Panc1 (cell line): ENCODE results near the gene DCAF16.

Experiments
- CTCF ChIP-seq: fragments of 450-650 bp; IDR thresholded peaks from 2 replicates; pipeline ENCODE4 v1.5.1; 2017; ENCODE audit warnings: mild to moderate bottlenecking
- POLR2AphosphoS5 ChIP-seq: IDR thresholded peaks from 2 replicates; pipeline ENCODE4 v1.6.1; 2012; ENCODE audit warnings: mild to moderate bottlenecking, low read depth, low read length, moderate library complexity
- REST ChIP-seq, 2 experiments: IDR thresholded peaks; 2 replicates each; pipeline ENCODE4 v1.6.1; 2011 to 2012; ENCODE audit warnings: low read depth in 2 of 2, control low read depth in 1 of 2, low read length in 1 of 2, mild to moderate bottlenecking in 1 of 2, moderate library complexity in 1 of 2; ENCODE audit not compliant: insufficient read depth in 1 of 2
- SIN3A ChIP-seq: IDR thresholded peaks from 2 replicates; pipeline ENCODE4 v1.6.1; 2012; ENCODE audit warnings: low read depth, mild to moderate bottlenecking, low read length, moderate library complexity, borderline replicate concordance; ENCODE audit not compliant: insufficient read depth
- TCF7L2 ChIP-seq: IDR thresholded peaks from 2 replicates; pipeline ENCODE4 v1.6.1; 2011; ENCODE audit warnings: mild to moderate bottlenecking, low read depth, low read length, inconsistent platforms

GRCh38 chr4:17765514-17766286 is 44.9 kb downstream of the DCAF16 start:
- no peak for TF ChIP-seq POLR2AphosphoS5
- no peak for TF ChIP-seq CTCF
- TF ChIP-seq REST (IDR thresholded peaks at IDR 0.05; ENCODE audit: insufficient read depth in 1 of 2, low read depth in 2 of 2, low read length in 1 of 2), result no peak
- TF ChIP-seq TCF7L2, result no peak
- TF ChIP-seq SIN3A, result no peak
